ENCODE results near the gene SRGAP1.

SRGAP1 gene

GRCh38 chr12:64083285-64084210, 239.0 kb downstream of the SRGAP1 start (continued):
- peak; percentile 15; the same call in 1 of the 2 replicates for TF ChIP-seq ZBTB20 (tag by site-specific recombination; IDR thresholded peaks at IDR 0.05)
- TF ChIP-seq PBX3 (CRISPR knock-in tag; IDR thresholded peaks at IDR 0.05) = no peak
- TF ChIP-seq KLF1 (tag by site-specific recombination; IDR thresholded peaks at IDR 0.05) = no peak
- no peak for TF ChIP-seq ZBTB48 (tag by site-specific recombination; IDR thresholded peaks at IDR 0.05)
- TF ChIP-seq ZNF692 (tag by site-specific recombination; IDR thresholded peaks at IDR 0.05) = peak; percentile 99
- no peak for TF ChIP-seq HOXD13 (CRISPR knock-in tag; IDR thresholded peaks at IDR 0.05; ENCODE audit: borderline replicate concordance)
- peak; percentile 46; the same call in 1 of the 2 replicates for TF ChIP-seq OSR2 (tag by site-specific recombination; IDR thresholded peaks at IDR 0.05)
- no peak for TF ChIP-seq CTCF (tag by site-specific recombination; IDR thresholded peaks at IDR 0.05)
- TF ChIP-seq ZNF211 (tag by site-specific recombination; IDR thresholded peaks at IDR 0.05; ENCODE audit: low read depth) = no peak
- no peak for TF ChIP-seq ZNF658 (tag by site-specific recombination; IDR thresholded peaks at IDR 0.05)
- TF ChIP-seq OVOL3 (tag by site-specific recombination; IDR thresholded peaks at IDR 0.05) = no peak
- no peak for TF ChIP-seq ZBTB49 (tag by site-specific recombination; IDR thresholded peaks at IDR 0.05; ENCODE audit: low read depth)
- no peak for TF ChIP-seq ZNF707 (tag by site-specific recombination; IDR thresholded peaks at IDR 0.05)
- no peak for TF ChIP-seq EGR2 (tag by site-specific recombination; IDR thresholded peaks at IDR 0.05; ENCODE audit: low read depth)
- no peak for TF ChIP-seq ZNF404 (tag by site-specific recombination; IDR thresholded peaks at IDR 0.05)
- no peak for TF ChIP-seq ZNF677 (tag by site-specific recombination; IDR thresholded peaks at IDR 0.05)
- no peak for TF ChIP-seq ZNF157 (tag by site-specific recombination; IDR thresholded peaks at IDR 0.05)
- no peak for TF ChIP-seq ZBTB21 (tag by site-specific recombination; IDR thresholded peaks at IDR 0.05)
- TF ChIP-seq ZNF580 (tag by site-specific recombination; IDR thresholded peaks at IDR 0.05) = no peak
- TF ChIP-seq MEIS1 (CRISPR knock-in tag; IDR thresholded peaks at IDR 0.05; ENCODE audit: borderline replicate concordance) = 0 out of 2 replicates have a peak, but pooled peaks have one; percentile 28
- no peak for TF ChIP-seq SP2 (tag by site-specific recombination; IDR thresholded peaks at IDR 0.05)
- TF ChIP-seq PRDM6 (tag by site-specific recombination; IDR thresholded peaks at IDR 0.05) = peak; percentile 85
- no peak for TF ChIP-seq ZNF654 (tag by site-specific recombination; IDR thresholded peaks at IDR 0.05; ENCODE audit: low read depth)
- no peak for TF ChIP-seq AEBP2 (tag by site-specific recombination; IDR thresholded peaks at IDR 0.05; ENCODE audit: borderline replicate concordance)
- no peak for TF ChIP-seq ZNF785 (tag by site-specific recombination; IDR thresholded peaks at IDR 0.05)
- no peak for TF ChIP-seq ZNF792 (tag by site-specific recombination; IDR thresholded peaks at IDR 0.05)
- no peak for TF ChIP-seq KLF16 (tag by site-specific recombination; IDR thresholded peaks at IDR 0.05)
- TF ChIP-seq ZFHX2 (tag by site-specific recombination; conservative IDR thresholded peaks at IDR 0.05) = no peak
- TF ChIP-seq REPIN1 (tag by site-specific recombination; IDR thresholded peaks at IDR 0.05; ENCODE audit: low read depth) = no peak
